GM11168 (cell line): ENCODE data around the gene C2orf74.

Experiments
- in situ Hi-C: fragments of 300-500 bp; cut with MboI; formaldehyde crosslinking; loops from one replicate; pipeline ENCODE4 v1.12.0; 2022; ENCODE audit warnings: low sequenced_read_pairs; ENCODE audit not compliant: unreplicated experiment

C2orf74 gene

DNA sequence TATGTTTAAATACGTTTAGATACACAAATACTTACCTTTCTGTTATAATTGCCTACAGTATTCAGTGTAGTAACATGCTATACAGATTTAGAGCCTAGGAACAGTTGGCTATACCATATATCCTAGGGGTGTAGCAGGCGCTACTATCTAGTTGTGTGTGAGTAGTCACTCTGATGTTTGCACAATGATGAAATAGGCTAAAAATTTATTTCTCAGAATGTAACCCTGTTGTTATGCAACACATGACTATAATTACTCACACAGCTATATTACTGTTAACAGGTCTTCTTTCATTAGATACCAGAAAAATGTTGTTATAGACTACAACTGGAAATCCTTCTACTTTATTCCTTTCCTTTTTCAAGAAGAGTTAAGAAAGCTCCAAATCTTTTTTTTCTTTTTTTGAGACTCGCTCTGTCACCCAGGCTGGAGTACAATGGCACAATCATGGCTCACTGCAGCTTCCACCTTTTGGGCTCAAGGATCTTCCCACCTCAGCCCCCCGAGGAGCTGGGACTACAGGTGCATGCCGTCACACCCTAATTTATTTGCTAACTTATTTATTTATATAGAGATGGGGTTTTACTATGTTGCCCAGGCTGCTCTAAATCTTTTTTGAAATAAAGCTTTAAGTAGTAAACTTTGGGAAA lies 48.5 kb downstream of the C2orf74 start:
- in situ Hi-C loops: no loop called here

DNA sequence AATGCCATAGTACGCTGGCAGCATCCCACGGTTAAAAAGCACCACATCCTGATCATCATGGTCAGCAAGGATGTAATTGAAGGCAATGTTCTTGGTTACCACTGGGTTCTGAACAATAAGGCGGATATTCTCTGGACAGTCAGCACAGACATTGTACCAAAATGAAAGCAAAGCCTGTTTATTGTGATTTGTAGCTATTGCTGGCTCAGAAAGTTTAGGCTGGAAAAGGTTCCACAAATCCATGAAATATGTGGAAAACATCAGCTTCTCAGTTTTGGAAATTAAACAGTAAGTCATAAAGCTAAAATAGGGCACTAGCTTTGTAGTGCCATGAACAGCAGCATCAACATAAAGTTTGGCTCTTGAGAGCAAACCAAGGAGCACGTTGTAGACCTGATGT lies 52.2 kb downstream of the C2orf74 start:
- in situ Hi-C loops: no loop called here
